Fibroblast of upper back skin (primary cell): ENCODE data around the gene DENND4C.

Source experiments
- DNase-seq: peaks from one replicate; pipeline ENCODE4 v3.0.0-alpha.2; 2013

DENND4C gene

GRCh38 chr9:19420877-19421276 lies 190.4 kb downstream of the DENND4C start:
- no peak for DNase-seq
